ENCODE results near the gene STXBP6.

STXBP6 gene

GRCh38 chr14:25011095-25011494 lies 38.9 kb downstream of the STXBP6 start:
- no peak for DNase-seq

DNA sequence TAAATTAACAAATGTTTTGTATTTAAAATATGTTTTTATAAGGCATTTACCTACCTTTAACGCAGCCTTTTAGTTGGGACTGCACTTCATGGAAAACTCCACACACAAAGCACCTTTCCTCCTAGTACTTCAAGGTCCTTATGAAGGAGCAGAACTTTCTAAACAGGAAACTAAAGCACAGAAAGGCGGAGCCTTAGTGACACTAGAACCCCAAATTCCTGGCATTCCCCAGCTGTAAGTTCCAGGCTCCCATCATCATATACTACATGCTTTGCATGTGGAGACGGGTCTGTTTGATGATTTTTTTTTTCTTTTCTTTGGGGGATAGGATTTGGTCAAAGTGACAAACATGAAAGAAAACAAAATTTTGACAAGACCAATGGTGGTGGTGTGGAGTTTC lies 39.5 kb downstream of the STXBP6 start:
- DNase-seq, result no peak

DNA sequence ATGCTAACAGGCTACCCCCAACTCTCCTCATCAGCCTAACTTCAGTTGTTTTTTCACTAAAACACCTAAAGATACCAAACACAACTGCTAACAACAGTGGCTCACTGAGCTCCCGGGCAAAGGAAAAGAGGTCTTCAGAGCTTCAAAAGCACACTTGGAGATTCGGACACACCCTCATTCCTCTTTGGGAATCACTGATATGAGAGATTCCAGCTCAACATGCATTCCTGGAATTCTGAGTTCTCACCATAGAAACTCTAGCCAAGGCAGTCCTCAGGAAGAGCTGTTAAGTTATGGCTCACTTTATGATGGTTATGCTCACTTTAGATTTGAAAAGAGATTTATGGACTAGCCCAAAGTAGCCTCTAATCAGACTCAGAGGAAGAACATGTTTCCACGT lies 40.1 kb downstream of the STXBP6 start:
- no peak for DNase-seq

GRCh38 chr14:25007832-25008231 lies 42.1 kb downstream of the STXBP6 start:
- DNase-seq, result peak; percentile 49

DNA sequence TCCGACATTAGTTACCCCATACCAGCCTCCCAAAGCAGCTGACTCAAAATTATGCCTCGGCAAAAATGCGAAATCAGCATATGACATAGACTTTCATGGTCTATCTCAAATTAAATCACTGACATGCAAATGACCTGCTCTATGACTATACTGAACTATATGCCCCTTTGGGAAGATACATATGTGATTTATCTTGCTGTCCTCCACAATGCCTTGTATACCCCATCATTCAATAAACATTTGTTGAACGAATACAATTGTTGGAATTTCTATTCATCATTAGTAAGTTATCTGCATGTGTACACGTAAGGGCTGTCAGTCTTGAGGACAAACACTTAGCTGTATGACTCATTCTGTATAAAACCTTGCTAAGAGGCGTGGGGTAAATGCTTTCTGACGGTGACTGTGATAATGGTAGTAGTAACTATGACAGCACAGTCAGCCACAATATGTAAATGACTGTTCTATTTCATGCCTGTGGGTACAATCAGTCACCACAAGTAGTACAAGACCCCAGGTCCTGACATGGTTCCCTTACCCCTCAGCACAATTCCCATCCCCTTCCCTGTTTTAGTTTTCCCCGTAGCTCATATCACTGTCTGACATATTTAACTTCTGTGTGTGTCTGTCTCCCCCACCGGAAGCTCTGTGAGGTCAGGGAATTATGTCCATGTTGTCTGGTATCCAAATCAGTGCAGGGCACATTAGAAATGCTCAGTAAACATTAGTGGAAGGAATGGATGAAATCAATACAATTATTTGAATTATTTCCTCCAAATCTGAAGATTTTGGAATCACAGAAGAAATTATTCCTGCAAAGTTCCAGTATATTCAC lies 42.8 kb downstream of the STXBP6 start:
- no peak for DNase-seq

- DNase-seq, result no peak
Observed at GRCh38 chr14:25006031-25006430, 43.9 kb downstream of the STXBP6 start.

GRCh38 chr14:25004389-25004809 lies 45.5 kb downstream of the STXBP6 start:
- no peak for DNase-seq

DNA sequence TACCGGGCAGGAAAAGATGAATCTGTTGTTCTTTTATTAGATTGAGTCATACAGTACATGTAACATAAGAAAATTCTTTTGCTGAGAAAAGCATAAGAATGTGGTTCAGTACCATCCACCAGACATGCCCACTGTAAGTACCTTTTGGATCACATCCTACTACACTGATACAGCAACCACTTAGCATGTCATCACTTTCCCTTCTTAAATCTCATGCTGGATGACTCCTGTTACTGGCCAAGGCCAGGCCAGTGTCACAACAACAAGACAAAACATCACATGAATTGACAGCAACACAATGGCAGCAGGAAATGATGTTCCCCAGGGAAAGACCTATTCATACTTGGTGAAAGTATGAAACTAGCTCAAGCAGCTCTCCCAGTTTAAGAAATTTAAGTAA lies 46.4 kb downstream of the STXBP6 start:
- DNase-seq, result no peak

DNA sequence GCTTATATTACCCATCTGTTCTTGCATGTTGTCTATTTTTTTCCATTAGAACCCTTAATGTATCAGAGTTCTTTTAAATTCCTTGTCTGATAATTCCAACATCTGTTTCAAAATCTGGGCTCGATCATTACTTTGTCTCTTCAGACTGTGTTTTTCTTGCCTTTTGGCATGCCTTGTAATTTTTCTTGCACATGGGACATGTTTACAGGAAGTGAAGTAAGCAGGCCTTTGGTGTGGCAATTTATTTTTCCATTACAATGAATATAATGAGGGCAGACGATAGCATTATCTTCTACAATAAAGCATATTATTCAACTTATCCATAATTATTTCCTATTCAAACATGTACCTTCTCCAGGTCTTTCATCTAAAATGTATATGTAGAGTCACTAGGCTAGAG lies 48.3 kb downstream of the STXBP6 start:
- no peak for DNase-seq

DNA sequence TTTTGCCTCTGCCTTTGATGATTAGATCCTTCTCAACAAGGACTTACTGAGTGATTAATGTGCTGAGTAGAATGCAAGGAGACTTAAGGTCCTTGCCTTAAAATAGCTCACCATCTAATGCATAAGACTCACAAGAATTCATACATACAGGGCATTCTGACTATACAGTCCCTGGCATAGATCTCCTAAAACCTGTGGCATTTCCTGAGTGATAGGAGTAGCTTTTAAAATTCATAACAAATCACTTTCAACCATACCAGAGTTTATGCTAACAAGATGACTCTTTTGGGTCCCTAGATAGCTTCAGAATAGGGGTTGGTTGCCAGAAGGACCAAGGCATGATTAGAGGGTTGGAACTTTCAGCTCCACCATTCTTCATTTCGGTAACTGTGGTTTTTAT lies 48.8 kb downstream of the STXBP6 start:
- DNase-seq, result no peak

DNA sequence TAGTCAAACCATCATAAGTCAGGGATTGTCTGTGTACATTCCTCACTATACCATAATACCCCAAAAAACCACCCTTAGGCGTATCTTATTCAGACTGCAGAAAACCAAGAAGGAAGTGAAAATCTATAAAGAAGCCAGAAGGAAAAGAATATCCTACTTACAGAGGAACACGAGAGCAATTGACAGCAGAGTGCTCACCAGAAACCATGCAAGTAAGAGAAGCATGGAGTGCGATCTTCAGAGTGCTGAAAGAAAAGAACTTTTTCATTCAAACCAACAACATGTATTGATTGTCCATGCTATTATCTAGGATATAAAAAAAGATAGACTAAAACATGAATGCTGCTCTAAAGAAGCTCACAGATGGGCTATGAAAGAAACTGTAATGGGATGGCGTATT lies 50.8 kb downstream of the STXBP6 start:
- no peak for DNase-seq

DNA sequence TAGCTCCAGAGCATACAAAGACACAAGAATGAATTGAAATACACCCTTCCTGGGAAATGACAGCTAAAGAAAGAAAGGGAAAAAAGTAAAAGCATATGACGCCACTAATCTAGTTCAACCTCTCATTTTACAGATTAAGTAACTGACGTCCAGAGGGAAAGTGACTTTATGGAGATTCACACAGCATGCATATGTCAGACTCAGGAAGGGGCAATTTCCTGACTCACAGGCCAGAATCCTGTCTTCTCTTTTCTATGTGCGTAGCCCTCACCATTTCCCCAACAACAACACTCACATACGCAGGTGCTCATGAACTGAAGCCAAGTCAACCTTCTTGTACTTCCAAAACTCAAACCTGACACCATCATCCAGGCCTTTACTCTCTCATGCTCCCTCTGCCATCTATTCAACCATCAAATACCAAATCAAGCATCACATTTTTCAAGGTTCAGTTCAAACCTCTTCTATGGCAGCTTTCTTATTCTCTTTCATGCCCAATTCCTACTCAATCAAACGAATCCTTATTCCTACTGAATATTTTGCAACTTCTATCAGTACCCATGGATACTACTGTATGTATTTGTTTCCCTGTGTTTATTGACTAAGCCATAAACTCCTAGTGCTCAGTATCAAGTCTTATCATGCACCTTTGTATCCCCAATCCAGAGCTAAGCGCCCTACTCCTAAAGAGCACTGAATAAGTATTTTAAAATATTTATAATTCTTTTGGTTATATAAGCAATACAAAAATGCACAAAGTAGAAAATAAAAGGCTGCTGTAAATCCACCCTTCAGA lies 52.8 kb downstream of the STXBP6 start:
- DNase-seq, result no peak

DNA sequence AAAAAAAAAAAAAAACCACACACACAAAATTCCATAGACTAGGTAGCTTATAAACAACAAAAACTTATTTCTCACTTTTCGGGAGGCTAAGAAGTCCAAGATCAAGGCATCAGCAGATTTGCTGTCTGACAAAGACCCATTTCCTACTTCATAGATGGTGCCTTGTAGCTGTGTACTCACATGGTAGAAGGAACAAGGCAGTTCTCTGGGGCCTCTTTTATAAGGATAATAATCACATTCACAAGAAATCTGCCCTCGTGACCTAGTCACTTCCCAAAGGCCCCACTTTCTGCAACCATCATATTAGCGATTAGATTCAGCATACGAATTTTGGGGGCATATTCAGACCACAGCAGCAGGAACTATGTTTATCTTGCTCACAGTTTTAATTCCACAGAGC lies 54.9 kb downstream of the STXBP6 start:
- no peak for DNase-seq

DNA sequence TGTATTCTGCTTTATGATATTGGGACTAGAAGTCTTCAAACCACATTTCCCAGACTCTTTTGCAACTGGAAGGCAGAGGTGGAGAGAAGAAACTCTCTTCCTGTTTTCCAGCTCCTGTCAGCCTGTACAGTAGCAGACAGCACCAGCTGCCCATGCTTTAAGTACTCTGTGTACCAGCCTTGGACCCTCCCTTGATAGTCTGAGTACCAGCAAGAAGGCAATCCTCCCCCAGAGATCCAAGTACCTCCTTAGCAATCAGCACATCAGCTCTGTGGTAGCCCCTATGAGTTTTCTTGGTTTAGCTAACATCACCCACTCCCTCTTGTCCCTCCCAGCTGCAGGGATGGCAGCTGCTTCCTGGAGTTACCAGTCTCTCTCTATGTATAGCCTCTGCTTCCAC lies 56.3 kb downstream of the STXBP6 start:
- DNase-seq, result no peak

DNA sequence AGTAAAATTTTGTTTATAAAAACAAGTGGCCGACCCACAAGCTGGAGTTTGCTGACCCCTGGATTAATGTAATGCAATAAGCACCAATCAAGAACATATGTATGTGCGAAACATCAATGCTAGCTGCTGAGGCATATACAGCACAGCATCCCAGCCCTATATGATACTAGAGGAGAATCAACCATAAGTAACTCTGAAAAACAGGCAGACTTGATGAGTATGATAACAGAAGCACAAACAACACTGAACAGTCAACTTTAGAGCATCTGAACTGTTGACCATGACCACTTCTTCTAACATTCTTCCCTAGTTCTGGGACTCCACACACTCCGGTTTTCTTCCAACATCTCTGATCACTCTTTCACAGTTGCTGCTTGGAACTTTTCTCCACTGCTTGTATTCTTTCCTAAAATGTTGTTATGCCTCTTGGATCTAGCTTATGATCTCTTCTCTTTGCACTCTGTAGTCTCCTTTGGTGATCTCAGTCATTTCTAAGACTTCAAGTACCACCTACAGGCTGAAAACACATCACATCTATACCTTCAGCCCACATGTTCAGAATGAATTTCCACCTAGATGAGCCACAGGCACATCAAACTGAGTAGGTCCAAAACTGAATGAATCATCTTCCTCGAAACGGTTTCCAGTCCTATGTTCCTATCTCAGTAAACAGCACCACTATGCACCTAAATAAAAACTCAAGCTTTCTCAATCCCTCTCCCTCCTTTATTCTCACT lies 57.2 kb downstream of the STXBP6 start:
- DNase-seq, result no peak

GRCh38 chr14:24991821-24992220 lies 58.1 kb downstream of the STXBP6 start:
- no peak for DNase-seq

DNA sequence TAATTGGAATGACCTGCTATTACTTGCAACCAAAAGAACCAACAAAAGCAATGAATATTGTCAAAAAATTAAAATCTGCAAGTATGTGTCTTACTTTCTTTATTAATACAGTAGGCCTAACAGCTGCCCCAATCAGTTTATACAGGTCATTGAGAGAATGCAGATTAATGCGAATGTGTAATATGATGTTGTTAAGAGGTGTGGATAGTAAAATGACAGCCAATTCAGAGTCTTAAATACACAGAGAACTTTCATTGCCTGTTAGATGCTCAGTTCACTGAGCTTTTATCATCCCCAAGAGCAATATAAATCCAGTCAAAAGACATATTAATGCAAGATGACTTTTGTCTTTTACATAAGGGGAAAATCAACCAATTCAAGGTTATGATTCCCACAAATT lies 58.7 kb downstream of the STXBP6 start:
- DNase-seq, result no peak

GRCh38 chr14:24990773-24991172 lies 59.2 kb downstream of the STXBP6 start:
- DNase-seq, result no peak

- DNase-seq, result no peak
Observed at GRCh38 chr14:24990050-24990449, 59.9 kb downstream of the STXBP6 start.

DNA sequence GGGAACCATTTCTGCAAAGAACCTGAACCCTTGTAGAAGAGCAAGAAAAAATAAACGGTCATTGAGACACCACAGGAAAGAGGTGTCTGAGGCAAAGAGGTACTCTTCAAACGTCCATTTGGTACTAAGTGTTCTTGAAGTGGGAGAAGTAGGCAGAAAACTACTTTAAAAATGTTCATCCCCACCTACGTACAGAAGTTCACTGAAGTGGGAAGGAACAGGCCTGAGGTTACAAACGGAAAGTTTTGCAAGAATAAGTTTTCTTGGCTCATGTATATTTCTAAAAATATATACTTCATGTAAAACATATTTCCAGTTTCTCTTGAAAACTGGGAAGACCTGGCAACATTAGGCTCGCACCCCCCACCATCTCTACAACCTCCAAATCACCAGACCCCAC lies 61.2 kb downstream of the STXBP6 start:
- no peak for DNase-seq

- DNase-seq, result peak; percentile 61
Observed at GRCh38 chr14:24986206-24986893, 63.6 kb downstream of the STXBP6 start.

DNA sequence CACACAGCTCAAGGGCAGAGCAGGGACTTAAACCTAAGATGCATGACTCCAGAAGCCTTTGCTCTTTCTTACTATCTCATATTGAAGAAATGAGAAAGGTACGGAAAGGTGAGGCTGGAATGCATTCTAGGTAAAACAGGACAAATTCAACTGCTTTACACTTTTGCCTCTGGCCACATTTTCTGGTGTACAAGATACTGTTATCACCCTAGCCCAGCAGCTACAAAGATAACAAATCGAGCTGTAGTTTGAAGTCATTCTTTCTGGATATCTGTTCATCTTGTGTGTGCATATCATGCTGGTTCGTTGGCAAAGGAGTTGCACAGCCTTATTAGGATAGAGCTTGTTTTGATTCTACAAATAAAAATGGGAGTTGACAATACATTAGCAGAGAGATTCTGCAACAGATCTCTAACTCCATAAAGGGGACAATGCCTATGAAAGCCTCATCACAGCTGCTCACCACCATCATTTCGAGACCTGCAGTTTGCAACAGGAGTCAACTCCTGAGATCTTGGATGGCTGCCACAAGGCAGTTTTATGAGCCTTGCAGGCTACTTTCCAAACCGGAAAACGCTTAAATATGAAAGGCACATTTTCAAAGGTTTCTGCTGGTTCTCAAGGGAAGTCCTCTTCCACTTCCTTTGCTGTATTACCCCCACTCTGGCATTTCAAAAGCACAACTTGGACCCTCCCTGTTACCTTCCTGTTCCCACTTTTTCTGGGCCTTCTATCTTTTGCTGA lies 64.9 kb downstream of the STXBP6 start:
- DNase-seq, result peak; percentile 47
